MM.1S (cell line): ENCODE measurements around the gene HAND2.

Source experiments
- DNase-seq: peaks from one replicate; pipeline ENCODE4 v3.0.0-alpha.2; 2015
- H2AFZ ChIP-seq: fragments of 300-600 bp; sonication (generic); 2 replicates; pipeline ENCODE4 v1.6.0; 2016; ENCODE audit warnings: antibody characterized with exemption, low read length
- H3F3A ChIP-seq: fragments of 300-600 bp; sonication (generic); 2 replicates; pipeline ENCODE4 v1.6.1; 2016; ENCODE audit warnings: mild to moderate bottlenecking, antibody characterized with exemption, low read length, moderate library complexity, mixed read lengths; ENCODE audit not compliant: insufficient read depth
- H3K27ac ChIP-seq: fragments of 300-600 bp; sonication (generic); 2 replicates; pipeline ENCODE4 v1.5.1; 2016; ENCODE audit warnings: mild to moderate bottlenecking, low read length
- H3K27me3 ChIP-seq: fragments of 300-600 bp; sonication (generic); replicated peaks from 2 replicates; pipeline ENCODE4 v1.6.0; 2016; ENCODE audit warnings: low read length; ENCODE audit not compliant: insufficient read depth
- H3K36me3 ChIP-seq: fragments of 300-600 bp; sonication (generic); replicated peaks from 2 replicates; pipeline ENCODE4 v1.6.1; 2016; ENCODE audit warnings: mild to moderate bottlenecking, low read length, mixed read lengths; ENCODE audit not compliant: insufficient read depth
- H3K4me1 ChIP-seq: fragments of 300-600 bp; sonication (generic); 2 replicates; pipeline ENCODE4 v1.6.1; 2016; ENCODE audit warnings: low read length, mixed read lengths
- H3K4me2 ChIP-seq: fragments of 300-600 bp; sonication (generic); 2 replicates; pipeline ENCODE4 v1.6.0; 2016; ENCODE audit warnings: low read depth, low read length
- H3K4me3 ChIP-seq: fragments of 300-600 bp; sonication (generic); 2 replicates; pipeline ENCODE4 v1.5.1; 2016; ENCODE audit warnings: low read length, mixed read lengths
- H3K79me2 ChIP-seq: fragments of 300-600 bp; sonication (generic); 2 replicates; pipeline ENCODE4 v1.6.1; 2016; ENCODE audit warnings: mixed run types, low read length, mixed read lengths
- H3K9ac ChIP-seq: fragments of 300-600 bp; sonication (generic); 2 replicates; pipeline ENCODE4 v1.6.1; 2016; ENCODE audit warnings: low read length, mixed read lengths
- H3K9me2 ChIP-seq: fragments of 300-600 bp; sonication (generic); replicated peaks from 2 replicates; pipeline ENCODE4 v1.6.1; 2016; ENCODE audit warnings: mild to moderate bottlenecking, low read length, mixed read lengths; ENCODE audit not compliant: insufficient read depth
- H3K9me3 ChIP-seq: fragments of 300-600 bp; sonication (generic); replicated peaks from 2 replicates; pipeline ENCODE4 v1.6.1; 2016; ENCODE audit warnings: mild to moderate bottlenecking, low read length, mixed read lengths; ENCODE audit not compliant: insufficient read depth
- H4K20me1 ChIP-seq: fragments of 300-600 bp; sonication (generic); 2 replicates; pipeline ENCODE4 v1.6.1; 2016; ENCODE audit warnings: mild to moderate bottlenecking, low read length, moderate library complexity, mixed read lengths; ENCODE audit not compliant: insufficient read depth
- EZH2 ChIP-seq: fragments of 300-600 bp; sonication (generic); optimal IDR thresholded peaks from 2 replicates; pipeline ENCODE3; 2017; ENCODE audit warnings: low read depth, mild to moderate bottlenecking, antibody characterized with exemption, low read length, mixed read lengths
- EZH2phosphoT487 ChIP-seq: fragments of 300-600 bp; sonication (generic); IDR thresholded peaks from 2 replicates; pipeline ENCODE4 v1.6.1; 2018; ENCODE audit warnings: antibody characterized with exemption, low read length
- TF ChIP-seq, protein P1 (sequence below): fragments of 300-600 bp; sonication (generic); IDR thresholded peaks from 2 replicates; pipeline ENCODE4 v1.5.1; 2016; ENCODE audit warnings: antibody characterized with exemption, low read length, mixed read lengths

Gene HAND2

DNA sequence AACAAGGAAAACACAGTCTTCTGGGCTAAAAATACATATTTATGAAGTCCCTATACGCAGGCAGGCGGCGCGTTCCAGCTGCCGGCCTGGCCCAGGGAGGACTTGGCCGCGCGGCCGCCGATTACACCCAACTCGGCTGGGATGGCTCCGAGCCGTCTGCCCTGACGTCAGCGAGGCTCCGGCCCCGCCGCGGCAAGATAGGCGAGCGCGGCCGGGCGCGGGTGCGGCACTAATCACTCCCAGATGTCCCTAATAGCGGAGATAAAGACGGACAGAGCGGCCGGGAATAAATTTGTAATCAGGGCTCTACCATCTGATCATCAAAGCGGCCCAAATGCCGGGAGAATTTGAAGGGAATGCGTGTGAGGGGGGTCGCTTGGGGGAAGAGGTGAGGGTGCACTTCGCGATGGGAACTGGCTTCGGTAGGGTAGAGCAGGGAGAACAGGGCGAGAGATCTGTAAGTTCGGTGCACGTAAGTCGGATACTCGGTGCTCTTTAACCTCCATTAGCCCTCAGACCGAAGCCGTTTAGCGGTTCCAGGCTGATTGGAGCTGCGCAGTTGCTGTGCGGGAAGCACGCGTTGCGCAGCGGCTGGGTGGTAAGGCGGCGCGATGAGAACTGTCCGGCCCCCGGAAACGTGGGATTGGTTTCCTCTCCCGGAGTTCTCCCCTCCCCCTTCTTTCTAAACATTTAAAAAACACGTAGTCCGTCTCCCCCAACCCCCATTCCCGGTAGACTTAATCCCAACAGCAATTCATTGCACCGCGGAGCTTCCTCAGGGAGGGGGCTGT is 7.7 kb downstream of the HAND2 start:
- Histone ChIP-seq H4K20me1 (no peaks in the 10 kb centered on the region), H3K36me3 (no peaks in the 10 kb centered on the region), H3K4me2 (no peak overlapping the region), H3K79me2 (no peaks in the 10 kb centered on the region), H3K4me3 (no peak overlapping the region), H3F3A (no peaks in the 10 kb centered on the region), H3K9me2 (no peaks in the 10 kb centered on the region), H3K27ac (no peak overlapping the region), H3K4me1 (no peaks in the 10 kb centered on the region), H3K9me3 (no peaks in the 10 kb centered on the region), H2AFZ (no peak overlapping the region), H3K27me3 (no peaks in the 10 kb centered on the region), H3K9ac (no peak overlapping the region)
- DNase-seq: no peak
- TF ChIP-seq EZH2phosphoT487 (no peak), EZH2 (no peak)
- TF ChIP-seq, protein P1, sequence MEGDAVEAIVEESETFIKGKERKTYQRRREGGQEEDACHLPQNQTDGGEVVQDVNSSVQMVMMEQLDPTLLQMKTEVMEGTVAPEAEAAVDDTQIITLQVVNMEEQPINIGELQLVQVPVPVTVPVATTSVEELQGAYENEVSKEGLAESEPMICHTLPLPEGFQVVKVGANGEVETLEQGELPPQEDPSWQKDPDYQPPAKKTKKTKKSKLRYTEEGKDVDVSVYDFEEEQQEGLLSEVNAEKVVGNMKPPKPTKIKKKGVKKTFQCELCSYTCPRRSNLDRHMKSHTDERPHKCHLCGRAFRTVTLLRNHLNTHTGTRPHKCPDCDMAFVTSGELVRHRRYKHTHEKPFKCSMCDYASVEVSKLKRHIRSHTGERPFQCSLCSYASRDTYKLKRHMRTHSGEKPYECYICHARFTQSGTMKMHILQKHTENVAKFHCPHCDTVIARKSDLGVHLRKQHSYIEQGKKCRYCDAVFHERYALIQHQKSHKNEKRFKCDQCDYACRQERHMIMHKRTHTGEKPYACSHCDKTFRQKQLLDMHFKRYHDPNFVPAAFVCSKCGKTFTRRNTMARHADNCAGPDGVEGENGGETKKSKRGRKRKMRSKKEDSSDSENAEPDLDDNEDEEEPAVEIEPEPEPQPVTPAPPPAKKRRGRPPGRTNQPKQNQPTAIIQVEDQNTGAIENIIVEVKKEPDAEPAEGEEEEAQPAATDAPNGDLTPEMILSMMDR: no peak

DNA sequence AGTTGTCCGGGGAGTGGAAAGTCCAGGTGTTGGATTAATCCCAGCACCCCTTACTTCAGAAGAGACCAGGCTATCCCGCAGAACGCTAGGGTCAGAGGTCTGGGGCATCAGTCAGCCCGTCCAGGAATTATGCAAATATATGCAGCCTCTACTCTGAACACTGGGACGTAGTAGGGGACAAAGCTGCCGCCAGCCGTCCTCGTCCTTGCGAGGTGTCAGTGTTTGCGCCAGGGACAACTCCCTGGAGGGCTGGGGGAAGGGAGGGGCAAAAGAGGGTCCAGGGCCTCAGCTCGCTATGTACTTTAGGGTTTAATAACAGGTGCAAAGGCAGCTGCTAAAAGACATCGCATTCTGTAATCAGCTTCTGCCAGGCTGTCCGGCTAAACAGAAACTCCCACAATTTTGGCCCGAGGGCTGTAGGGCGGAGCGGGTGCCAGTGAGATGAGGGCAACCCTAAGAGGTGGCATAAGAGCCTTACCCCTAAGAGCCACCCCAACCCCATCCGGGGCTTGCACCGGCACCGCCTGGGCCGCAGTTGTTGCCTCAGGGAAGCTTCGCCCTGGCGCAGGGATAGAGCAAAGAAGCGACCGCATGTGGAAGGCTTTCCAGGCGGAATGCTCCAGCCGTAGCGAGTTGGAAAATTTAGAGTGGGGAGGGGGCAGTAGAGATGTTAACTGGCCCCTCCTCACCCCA is 8.4 kb downstream of the HAND2 start:
- no peaks in the 10 kb centered on the region for H4K20me1 ChIP-seq
- no peak overlapping the region for H2AFZ ChIP-seq
- H3K4me3 ChIP-seq: no peak overlapping the region
- no peak overlapping the region for H3K4me2 ChIP-seq
- TF ChIP-seq, protein P1: no peak
- TF ChIP-seq EZH2 (no peak), EZH2phosphoT487 (no peak)
- H3K9ac ChIP-seq: no peak overlapping the region
- no peaks in the 10 kb centered on the region for H3F3A ChIP-seq
- no peaks in the 10 kb centered on the region for H3K9me3 ChIP-seq
- no peaks in the 10 kb centered on the region for H3K36me3 ChIP-seq
- DNase-seq: no peak
- H3K27ac ChIP-seq: no peak overlapping the region
- no peaks in the 10 kb centered on the region for H3K9me2 ChIP-seq
- H3K27me3 ChIP-seq: no peaks in the 10 kb centered on the region
- no peaks in the 10 kb centered on the region for H3K4me1 ChIP-seq
- no peaks in the 10 kb centered on the region for H3K79me2 ChIP-seq

DNA sequence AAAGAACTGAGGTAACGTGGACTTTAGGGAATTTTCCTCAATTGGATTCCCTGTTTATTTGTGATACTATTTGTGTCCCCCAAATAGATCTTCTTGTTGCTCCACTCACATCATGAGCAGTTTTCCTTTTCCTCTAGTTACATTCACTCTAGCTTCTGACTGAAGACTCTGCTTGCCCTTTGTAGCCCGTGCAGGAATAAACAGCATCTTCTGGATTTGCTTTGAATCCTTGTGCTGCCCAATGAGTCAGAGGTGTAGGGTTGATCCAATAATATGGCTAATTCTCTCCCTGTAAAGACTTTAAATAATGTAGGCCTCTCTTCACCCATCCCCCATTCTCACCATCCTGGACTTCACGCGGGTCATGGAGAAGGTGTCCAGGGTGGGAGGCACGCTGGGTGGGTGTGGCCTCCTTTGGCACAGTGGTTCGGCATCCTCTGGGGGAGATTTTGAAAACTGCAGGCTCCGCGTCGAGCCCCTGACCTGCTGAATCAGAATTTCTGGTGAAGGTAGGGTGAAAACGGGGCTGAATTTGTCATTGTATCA is 9.0 kb downstream of the HAND2 start:
- Histone ChIP-seq H3K9ac (no peak overlapping the region), H3K36me3 (no peaks in the 10 kb centered on the region), H3K4me2 (no peak overlapping the region), H3K27me3 (no peaks in the 10 kb centered on the region), H3K4me1 (no peaks in the 10 kb centered on the region), H3K4me3 (no peak overlapping the region), H3K9me3 (no peaks in the 10 kb centered on the region), H3F3A (no peaks in the 10 kb centered on the region), H3K9me2 (no peaks in the 10 kb centered on the region), H3K79me2 (no peaks in the 10 kb centered on the region), H4K20me1 (no peaks in the 10 kb centered on the region), H2AFZ (no peak overlapping the region), H3K27ac (no peak overlapping the region)
- no peak for DNase-seq
- TF ChIP-seq EZH2: no peak
- TF ChIP-seq EZH2phosphoT487: no peak
- TF ChIP-seq, protein P1: no peak
